HL-60 (cell line): Measurements from ENCODE around the gene SPATA2.

ENCODE experiments used
- DNase-seq, 2 experiments: peaks; one replicate each; pipeline ENCODE4 v3.0.0-alpha.2; 2010 to 2020; ENCODE audit warnings: low read depth in 1 of 2, low spot score in 1 of 2
- H3K27ac ChIP-seq: fragments of 250-450 bp; sonication (Bioruptor Pico); replicated peaks from 2 replicates; pipeline ENCODE4 v1.5.1; 2020; ENCODE audit warnings: mild to moderate bottlenecking, moderate library complexity
- H3K27me3 ChIP-seq: fragments of 250-450 bp; sonication (Bioruptor Pico); 2 replicates; pipeline ENCODE4 v1.5.1; 2021; ENCODE audit warnings: mild to moderate bottlenecking, moderate library complexity; ENCODE audit not compliant: insufficient read depth, poor library complexity, severe bottlenecking
- H3K4me3 ChIP-seq: replicated peaks from 2 replicates; pipeline ENCODE4 v1.5.1; 2011; ENCODE audit warnings: mild to moderate bottlenecking, control low read depth, low read length; ENCODE audit not compliant: insufficient read depth
- CTCF ChIP-seq: IDR thresholded peaks from one replicate; pipeline ENCODE4 v1.5.1; 2011; ENCODE audit warnings: low read length, control low read depth, inconsistent platforms; ENCODE audit not compliant: insufficient read depth
- GABPA ChIP-seq: IDR thresholded peaks from 2 replicates; pipeline ENCODE4 v1.6.1; 2012; ENCODE audit warnings: low read depth
- POLR2AphosphoS5 ChIP-seq: IDR thresholded peaks from 2 replicates; pipeline ENCODE4 v1.6.1; 2012; ENCODE audit warnings: low read depth
- REST ChIP-seq: IDR thresholded peaks from 2 replicates; pipeline ENCODE4 v1.6.1; 2012; ENCODE audit warnings: low read depth; ENCODE audit not compliant: insufficient replicate concordance
- SPI1 ChIP-seq: IDR thresholded peaks from 2 replicates; pipeline ENCODE4 v1.6.1; 2012; ENCODE audit warnings: low read depth, mild to moderate bottlenecking, borderline replicate concordance

SPATA2 gene

GRCh38 chr20:49919461-49919860 is 4.1 kb upstream of the SPATA2 start:
- Histone ChIP-seq H3K27me3 (no peaks in the 10 kb centered on the region), H3K27ac (no peak overlapping the region), H3K4me3 (no peak overlapping the region)
- TF ChIP-seq SPI1 = no peak
- TF ChIP-seq GABPA = no peak
- TF ChIP-seq POLR2AphosphoS5 = no peak
- no peak for TF ChIP-seq REST
- no peak for TF ChIP-seq CTCF
- no peak for DNase-seq

- no peak overlapping the region for H3K27ac ChIP-seq
- no peak overlapping the region for H3K4me3 ChIP-seq
- no peaks in the 10 kb centered on the region for H3K27me3 ChIP-seq
- TF ChIP-seq REST = no peak
- TF ChIP-seq SPI1 = no peak
- TF ChIP-seq POLR2AphosphoS5 = no peak
- no peak for TF ChIP-seq GABPA
- no peak for TF ChIP-seq CTCF
- no peak for DNase-seq
Observed at GRCh38 chr20:49919009-49919408, 3.7 kb upstream of the SPATA2 start.

GRCh38 chr20:49918446-49918845 is 3.1 kb upstream of the SPATA2 start:
- TF ChIP-seq CTCF (no peak), REST (no peak), SPI1 (no peak), GABPA (no peak), POLR2AphosphoS5 (no peak)
- Histone ChIP-seq H3K4me3 (no peak overlapping the region), H3K27me3 (no peaks in the 10 kb centered on the region), H3K27ac (no peak overlapping the region)
- no peak for DNase-seq
